Glutamatergic neuron (in vitro differentiated cells): ENCODE data around the gene SREBF2. TPM values are rescaled to one million over a fixed set of nuclear protein-coding genes. Genes with fewer than 3 reads are reported as not detected.

Experiments
- DNase-seq: peaks from one replicate; pipeline ENCODE4 v3.0.0; 2022
- H3K27ac Mint-ChIP-seq: one replicate; pipeline ENCODE4 v1.8.0; 2020; ENCODE audit warnings: mild to moderate bottlenecking, mixed read lengths, inconsistent platforms; ENCODE audit not compliant: unreplicated experiment
- H3K27me3 Mint-ChIP-seq: one replicate; pipeline ENCODE4 v1.8.0; 2020; ENCODE audit warnings: mild to moderate bottlenecking, moderate library complexity, mixed read lengths, inconsistent platforms; ENCODE audit not compliant: unreplicated experiment
- H3K36me3 Mint-ChIP-seq: one replicate; pipeline ENCODE4 v1.8.0; 2020; ENCODE audit warnings: mild to moderate bottlenecking, mixed read lengths, inconsistent platforms; ENCODE audit not compliant: unreplicated experiment
- H3K4me1 Mint-ChIP-seq: one replicate; pipeline ENCODE4 v1.8.0; 2020; ENCODE audit warnings: mild to moderate bottlenecking, low read depth, mixed read lengths, inconsistent platforms; ENCODE audit not compliant: unreplicated experiment
- H3K4me3 Mint-ChIP-seq: one replicate; pipeline ENCODE4 v1.8.0; 2020; ENCODE audit warnings: mild to moderate bottlenecking, mixed read lengths, inconsistent platforms; ENCODE audit not compliant: unreplicated experiment
- H3K9me3 Mint-ChIP-seq: one replicate; pipeline ENCODE4 v1.8.0; 2020; ENCODE audit warnings: mild to moderate bottlenecking, moderate library complexity, mixed read lengths, inconsistent platforms; ENCODE audit not compliant: unreplicated experiment
- total RNA-seq: library from RNA; stranded (reverse); fragmentation: NEBNext Ultra II Directional; extraction: Animal tissue kit (Norgen Biotek cat#: 25700); gene quantifications from one replicate; pipeline ENCODE4 v1.2.1, GENCODE V29; 2021; ENCODE audit not compliant: unreplicated experiment
- TF ChIP-seq, protein P1 (sequence below): fragments of 200-600 bp; sonication (generic); IDR thresholded peaks from one replicate; pipeline ENCODE4 v1.5.0; 2021; ENCODE audit not compliant: partially characterized antibody, unreplicated experiment

Gene SREBF2
- total RNA-seq, 1 donor from 2014 or later, result 291 TPM

DNA sequence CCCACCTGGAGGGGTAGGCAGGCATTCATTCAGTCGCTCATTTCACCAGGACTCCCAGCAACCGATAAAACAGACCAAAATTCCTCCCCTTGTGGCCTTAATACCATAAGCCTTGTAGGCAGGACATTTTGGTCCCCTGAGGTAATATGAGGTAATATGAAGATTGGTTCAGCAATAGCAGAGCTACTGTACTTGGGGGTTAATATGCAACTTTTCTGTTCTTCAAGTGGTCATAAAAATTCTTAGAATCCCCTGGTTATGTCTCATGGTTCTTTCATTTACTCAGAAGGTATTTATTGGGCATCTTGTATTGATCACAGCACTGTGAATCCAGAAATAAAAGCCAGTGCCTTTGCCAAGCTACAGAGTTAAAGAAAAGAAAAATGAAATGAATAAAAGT, 52.2 kb downstream of the SREBF2 start:
- no peak overlapping the region for H3K4me3 Mint-ChIP-seq
- peaks cover 11% of the 10 kb centered on the region for H3K9me3 Mint-ChIP-seq

GRCh38 chr22:41885516-41885915, 52.6 kb downstream of the SREBF2 start:
- DNase-seq, result no peak
- Mint-ChIP-seq H3K9me3 (peaks cover 11% of the 10 kb centered on the region), H3K27me3 (peaks cover 3% of the 10 kb centered on the region), H3K4me3 (no peak overlapping the region), H3K36me3 (no peaks in the 10 kb centered on the region), H3K27ac (no peak overlapping the region), H3K4me1 (no peaks in the 10 kb centered on the region)
- TF ChIP-seq, protein P1, sequence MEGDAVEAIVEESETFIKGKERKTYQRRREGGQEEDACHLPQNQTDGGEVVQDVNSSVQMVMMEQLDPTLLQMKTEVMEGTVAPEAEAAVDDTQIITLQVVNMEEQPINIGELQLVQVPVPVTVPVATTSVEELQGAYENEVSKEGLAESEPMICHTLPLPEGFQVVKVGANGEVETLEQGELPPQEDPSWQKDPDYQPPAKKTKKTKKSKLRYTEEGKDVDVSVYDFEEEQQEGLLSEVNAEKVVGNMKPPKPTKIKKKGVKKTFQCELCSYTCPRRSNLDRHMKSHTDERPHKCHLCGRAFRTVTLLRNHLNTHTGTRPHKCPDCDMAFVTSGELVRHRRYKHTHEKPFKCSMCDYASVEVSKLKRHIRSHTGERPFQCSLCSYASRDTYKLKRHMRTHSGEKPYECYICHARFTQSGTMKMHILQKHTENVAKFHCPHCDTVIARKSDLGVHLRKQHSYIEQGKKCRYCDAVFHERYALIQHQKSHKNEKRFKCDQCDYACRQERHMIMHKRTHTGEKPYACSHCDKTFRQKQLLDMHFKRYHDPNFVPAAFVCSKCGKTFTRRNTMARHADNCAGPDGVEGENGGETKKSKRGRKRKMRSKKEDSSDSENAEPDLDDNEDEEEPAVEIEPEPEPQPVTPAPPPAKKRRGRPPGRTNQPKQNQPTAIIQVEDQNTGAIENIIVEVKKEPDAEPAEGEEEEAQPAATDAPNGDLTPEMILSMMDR, result no peak

More for the DNA sequence above, 52.2 kb downstream of the SREBF2 start:
- H3K27ac Mint-ChIP-seq, result no peak overlapping the region
- no peaks in the 10 kb centered on the region for H3K36me3 Mint-ChIP-seq
- H3K27me3 Mint-ChIP-seq, result peaks cover 3% of the 10 kb centered on the region
- no peaks in the 10 kb centered on the region for H3K4me1 Mint-ChIP-seq
- DNase-seq, result no peak
- TF ChIP-seq, protein P1, result no peak

- Mint-ChIP-seq H3K4me1 (no peaks in the 10 kb centered on the region), H3K36me3 (no peaks in the 10 kb centered on the region), H3K27ac (no peak overlapping the region), H3K9me3 (no peaks in the 10 kb centered on the region), H3K27me3 (no peaks in the 10 kb centered on the region), H3K4me3 (no peak overlapping the region)
- DNase-seq, result no peak
- TF ChIP-seq, protein P1, result no peak
Measured at GRCh38 chr22:41888627-41889200, 55.8 kb downstream of the SREBF2 start.

DNA sequence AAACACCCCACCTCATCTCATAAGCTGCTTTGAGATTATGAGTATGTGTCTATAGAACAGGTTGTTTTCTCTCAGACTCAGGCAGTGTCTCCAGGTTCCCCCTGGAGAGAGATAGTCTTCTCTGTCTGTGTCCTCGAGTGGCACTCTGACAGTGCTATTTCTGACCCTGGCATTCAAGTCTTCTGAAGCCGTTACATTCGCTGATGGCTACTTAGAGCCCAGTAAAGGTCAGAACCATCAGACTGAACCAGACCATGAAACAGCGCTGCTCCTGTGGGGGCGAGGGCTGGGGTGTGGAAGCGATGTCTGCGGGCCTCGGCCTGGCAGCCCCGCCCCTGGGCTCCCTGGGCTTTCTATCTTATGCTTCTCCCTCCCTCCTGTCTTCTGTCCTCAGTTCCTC, 58.5 kb downstream of the SREBF2 start:
- Mint-ChIP-seq H3K36me3 (no peaks in the 10 kb centered on the region), H3K9me3 (no peaks in the 10 kb centered on the region), H3K27me3 (no peaks in the 10 kb centered on the region), H3K27ac (no peak overlapping the region), H3K4me1 (no peaks in the 10 kb centered on the region), H3K4me3 (no peak overlapping the region)
- TF ChIP-seq, protein P1, result no peak
- DNase-seq, result no peak

- DNase-seq, result no peak
- no peaks in the 10 kb centered on the region for H3K36me3 Mint-ChIP-seq
- H3K4me3 Mint-ChIP-seq, result no peak overlapping the region
- no peaks in the 10 kb centered on the region for H3K4me1 Mint-ChIP-seq
- H3K27ac Mint-ChIP-seq, result no peak overlapping the region
- H3K27me3 Mint-ChIP-seq, result peaks cover 4% of the 10 kb centered on the region
- no peaks in the 10 kb centered on the region for H3K9me3 Mint-ChIP-seq
- TF ChIP-seq, protein P1, result no peak
Measured at GRCh38 chr22:41892721-41893120, 59.8 kb downstream of the SREBF2 start.
